ENCODE data around the gene INF2.
A peak's percentile ranks its signal among the peaks of the same experiment; 100 is the strongest.
"Not testable (repeated sequence)": the region's sequence is repeated elsewhere in the genome, so short reads cannot be mapped to it uniquely, and the experiment has no call there.

INF2 gene

GRCh38 chr14:104721505-104722431 is 32.4 kb downstream of the INF2 start:
- no peak for DNase-seq (ENCODE audit: low spot score)

GRCh38 chr14:104722938-104723650 is 33.7 kb downstream of the INF2 start:
- DNase-seq (ENCODE audit: low spot score): no peak

GRCh38 chr14:104723651-104724406 is 34.4 kb downstream of the INF2 start, which contains the start of gene ADSS1:
ADSS1 (plus strand) TSS chr14:104724229; CDS start chr14:104724271, 42 bp downstream.
- DNase-seq (ENCODE audit: low spot score): no peak

- DNase-seq (ENCODE audit: low spot score): no peak
Observed at GRCh38 chr14:104724407-104724980, 35.1 kb downstream of the INF2 start.

- peak; percentile 32 for DNase-seq (ENCODE audit: low spot score)
Observed at GRCh38 chr14:104724981-104725771, 35.8 kb downstream of the INF2 start.

- no peak for DNase-seq (ENCODE audit: low spot score)
Observed at GRCh38 chr14:104725772-104726548, 36.5 kb downstream of the INF2 start.

GRCh38 chr14:104726600-104727451 is 37.4 kb downstream of the INF2 start:
- no peak for DNase-seq (ENCODE audit: low spot score)

GRCh38 chr14:104728631-104729030 is 39.2 kb downstream of the INF2 start:
- DNase-seq (ENCODE audit: low spot score): no peak

- not testable (repeated sequence) for DNase-seq (ENCODE audit: low spot score)
Observed at GRCh38 chr14:104729176-104729834, 39.9 kb downstream of the INF2 start.

- no peak for DNase-seq (ENCODE audit: low spot score)
Observed at GRCh38 chr14:104729835-104730181, 40.4 kb downstream of the INF2 start.

- DNase-seq (ENCODE audit: low spot score): no peak
Observed at GRCh38 chr14:104730487-104730886, 41.1 kb downstream of the INF2 start.

- DNase-seq (ENCODE audit: low spot score): peak; percentile 40
Observed at GRCh38 chr14:104731320-104732294, 42.2 kb downstream of the INF2 start.

- no peak for DNase-seq (ENCODE audit: low spot score)
Observed at GRCh38 chr14:104732355-104732804, 43.0 kb downstream of the INF2 start.

GRCh38 chr14:104732931-104733681 is 43.7 kb downstream of the INF2 start:
- DNase-seq (ENCODE audit: low spot score): no peak

- no peak for DNase-seq (ENCODE audit: low spot score)
Observed at GRCh38 chr14:104734051-104734587, 44.7 kb downstream of the INF2 start.

GRCh38 chr14:104734601-104734990 is 45.2 kb downstream of the INF2 start:
- DNase-seq (ENCODE audit: low spot score): no peak

Measured in cerebellar cortex (tissue), 1 donor.